Middle frontal gyrus (tissue), 1 donor: ENCODE results near the gene KLHL15.
"Not testable (repeated sequence)": the region's sequence is repeated elsewhere in the genome, so short reads cannot be mapped to it uniquely, and the experiment has no call there.

Experiments used
- DNase-seq: peaks from one replicate; pipeline ENCODE4 v3.0.0-alpha.2; 2015; ENCODE audit warnings: low spot score; ENCODE audit errors: extremely low spot score

Gene KLHL15

GRCh38 chrX:24017674-24018073 lies 9.3 kb downstream of the KLHL15 start:
- no peak for DNase-seq

- no peak for DNase-seq
Measured at GRCh38 chrX:24014388-24015018, 12.5 kb downstream of the KLHL15 start.

DNA sequence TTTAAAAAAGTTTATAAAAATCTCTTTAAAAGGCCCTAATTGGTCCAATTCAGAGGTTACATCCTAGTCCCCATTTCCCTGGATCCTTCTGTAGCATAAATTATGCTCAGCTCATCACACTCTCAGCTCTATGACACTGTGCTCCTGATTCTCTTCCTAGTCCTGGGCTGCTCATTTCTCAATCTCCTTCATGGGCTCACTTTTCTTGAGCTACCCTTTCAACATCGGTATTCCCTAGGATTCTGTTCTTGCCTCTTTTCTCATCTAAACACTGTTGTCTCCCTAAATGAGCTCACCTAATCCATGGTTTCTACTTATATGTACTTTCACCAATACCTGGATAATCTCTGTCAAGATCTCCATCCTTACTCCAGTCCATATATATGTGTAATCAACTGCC lies 14.7 kb downstream of the KLHL15 start:
- no peak for DNase-seq

GRCh38 chrX:24005867-24006266 lies 21.1 kb downstream of the KLHL15 start:
- no peak for DNase-seq

DNA sequence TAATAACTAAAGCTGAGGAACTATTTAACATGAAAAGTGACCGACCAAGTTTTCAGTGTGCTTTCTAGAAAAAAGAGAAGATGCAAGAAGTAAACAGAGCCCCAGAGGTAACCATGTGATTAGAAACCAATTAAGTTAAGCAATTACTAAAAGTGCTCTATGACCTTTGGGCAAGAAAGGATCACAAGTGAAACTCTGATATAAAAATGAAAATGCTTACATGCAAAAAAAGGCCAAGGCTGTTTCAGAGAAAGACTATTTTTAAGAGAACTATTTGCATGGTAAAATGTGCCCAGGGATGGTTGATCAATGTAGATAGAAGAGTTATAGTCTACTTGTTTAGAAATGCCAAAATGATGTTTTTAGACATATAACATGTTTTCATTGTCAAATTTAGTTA lies 22.0 kb downstream of the KLHL15 start:
- DNase-seq, result no peak

DNA sequence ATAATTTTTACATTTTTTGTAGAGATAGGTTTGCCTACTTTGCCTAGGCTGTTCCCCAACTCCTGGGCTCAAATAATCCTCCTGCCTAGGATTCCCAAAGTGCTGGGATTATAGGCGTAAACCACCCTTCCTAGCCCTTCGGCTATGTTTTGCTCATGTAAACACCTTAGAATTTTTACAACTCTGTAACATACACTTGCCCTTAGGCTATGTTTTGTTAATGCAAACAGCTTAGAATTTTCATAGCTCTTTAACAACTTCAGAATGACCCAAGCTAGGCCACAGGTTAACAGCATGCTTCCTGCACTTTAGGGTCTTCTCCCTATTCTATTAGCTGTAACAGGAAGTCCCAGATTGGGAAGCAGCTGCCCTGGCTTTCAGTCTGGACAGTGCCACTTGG lies 24.2 kb downstream of the KLHL15 start:
- DNase-seq, result no peak

DNA sequence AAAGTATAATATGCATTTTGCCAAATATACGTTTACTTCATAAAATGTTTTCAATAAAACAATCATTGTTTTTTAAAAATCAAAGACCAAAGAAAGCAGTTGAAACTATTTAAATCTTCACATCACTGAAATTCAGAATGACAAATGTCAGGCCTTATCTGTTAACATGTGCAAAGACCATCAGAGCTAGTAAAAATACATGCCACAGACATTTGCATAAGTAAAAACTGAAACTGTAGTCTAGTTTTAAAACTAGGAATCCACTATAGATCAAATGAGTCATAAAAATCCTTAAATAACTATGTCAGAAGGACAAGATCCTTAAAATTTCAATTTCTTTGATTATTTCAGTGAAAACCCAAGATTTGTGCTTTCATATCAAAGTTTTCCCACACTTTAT lies 24.8 kb downstream of the KLHL15 start:
- DNase-seq, result no peak

DNA sequence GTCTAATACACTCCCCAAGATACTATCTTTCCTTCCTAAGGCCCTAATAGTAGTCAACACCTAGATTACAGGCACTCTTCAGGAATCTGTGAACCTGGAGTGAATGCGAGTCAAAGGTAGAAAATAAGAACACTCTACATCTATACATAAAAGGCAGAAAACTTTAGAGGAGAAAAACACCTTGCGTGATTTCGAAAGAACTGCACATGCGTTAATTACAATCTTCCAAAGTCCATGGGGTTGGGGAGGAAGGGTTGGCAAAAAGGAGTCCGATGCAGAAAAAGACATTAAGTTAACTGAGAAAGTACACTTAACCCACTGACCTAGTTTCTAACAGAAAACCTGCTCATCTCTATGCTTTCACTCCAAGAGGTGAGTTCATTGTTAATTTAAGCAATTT lies 27.3 kb downstream of the KLHL15 start:
- no peak for DNase-seq

DNA sequence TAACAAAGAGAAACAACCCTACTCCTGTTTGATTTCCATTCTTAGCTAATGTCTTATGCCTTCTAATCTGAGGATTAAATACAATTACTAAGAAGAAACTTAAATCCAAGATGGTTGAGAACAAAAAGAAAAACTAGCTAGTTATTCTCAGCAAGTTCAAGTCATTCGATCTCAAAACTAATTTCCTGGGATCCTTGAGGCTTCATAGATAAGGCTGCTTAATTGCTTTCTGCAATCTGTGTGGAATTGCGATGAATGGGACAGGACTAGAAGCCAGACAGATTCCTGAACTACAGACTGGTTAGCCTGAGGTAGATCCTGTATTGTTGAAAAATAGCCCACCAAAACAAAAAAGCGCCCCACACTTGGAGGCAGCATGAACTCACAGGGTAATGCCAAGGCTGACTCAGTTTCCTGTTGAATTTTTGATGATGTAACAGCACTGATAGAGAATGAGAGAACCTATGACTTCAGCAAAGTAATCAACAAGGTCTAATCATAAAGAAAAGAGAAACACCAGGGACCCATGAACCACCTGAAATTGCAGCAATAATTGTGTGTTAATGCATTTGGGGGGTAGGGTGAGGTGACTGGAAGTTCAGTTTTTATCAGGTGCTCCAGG lies 33.9 kb downstream of the KLHL15 start:
- DNase-seq, result no peak

- DNase-seq, result no peak
Measured at GRCh38 chrX:23992431-23992830, 34.6 kb downstream of the KLHL15 start.

- DNase-seq, result no peak
Measured at GRCh38 chrX:23990455-23990854, 36.5 kb downstream of the KLHL15 start.

- DNase-seq, result no peak
Measured at GRCh38 chrX:23989689-23990088, 37.3 kb downstream of the KLHL15 start.

DNA sequence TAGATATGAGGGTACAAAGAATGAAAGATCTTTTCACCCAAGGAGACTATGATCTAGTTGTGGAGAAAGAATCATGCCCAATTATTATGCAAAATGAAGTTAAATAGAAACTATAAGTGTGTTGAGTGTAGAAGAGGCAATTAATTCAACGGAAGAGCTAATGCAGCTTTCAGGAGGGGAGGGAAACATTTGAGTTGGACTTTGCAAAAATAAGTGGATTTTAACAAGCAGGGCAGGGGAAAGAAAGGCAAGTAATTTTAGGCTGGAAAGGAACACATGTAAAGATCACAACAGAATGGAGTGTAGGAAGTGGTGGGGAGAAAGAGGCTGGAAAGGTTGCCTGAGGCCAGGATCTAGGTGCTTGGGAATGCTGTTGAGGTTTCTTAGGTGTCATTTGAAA lies 44.1 kb downstream of the KLHL15 start:
- DNase-seq, result no peak

- DNase-seq, result no peak
Measured at GRCh38 chrX:23981711-23982110, 45.3 kb downstream of the KLHL15 start.

DNA sequence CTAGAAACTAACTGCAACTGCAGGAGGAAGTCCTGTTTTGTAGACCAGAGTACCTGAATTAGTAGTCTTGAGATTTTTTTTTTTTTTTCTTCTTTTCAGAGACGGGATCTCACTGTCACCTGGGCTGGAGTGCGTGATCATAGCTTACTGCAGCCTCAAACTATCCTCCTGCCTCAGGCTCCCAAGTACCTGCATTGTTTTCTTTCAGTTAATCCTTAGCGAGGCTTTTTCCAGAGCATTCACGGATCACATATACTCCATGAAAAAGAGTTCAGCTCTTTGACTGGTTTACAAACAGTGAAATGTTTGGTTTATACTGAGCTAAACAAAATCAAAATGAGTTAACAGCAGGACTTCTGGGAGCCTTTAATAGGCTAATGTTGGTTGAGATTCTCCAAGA lies 45.8 kb downstream of the KLHL15 start:
- DNase-seq, result no peak

GRCh38 chrX:23980011-23980441 lies 47.0 kb downstream of the KLHL15 start:
- DNase-seq, result no peak

DNA sequence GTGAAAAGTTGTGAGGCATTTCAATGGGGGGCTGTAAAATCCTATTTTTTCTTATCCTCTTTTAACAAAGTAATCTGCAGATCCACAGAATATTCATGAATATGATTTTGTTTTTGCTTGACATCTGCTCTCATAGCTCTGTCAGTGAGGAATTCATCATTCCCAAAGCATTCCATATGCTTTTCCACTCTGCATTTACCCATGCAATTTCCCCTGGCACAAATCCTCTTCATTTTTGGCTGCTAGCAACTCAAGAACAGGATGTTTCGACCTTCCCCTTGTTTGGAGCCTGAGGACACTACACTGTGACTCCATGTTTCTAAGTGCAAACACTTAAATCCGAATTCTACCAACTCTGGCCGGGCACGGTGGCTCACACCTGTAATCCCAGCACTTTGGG lies 48.5 kb downstream of the KLHL15 start:
- no peak for DNase-seq

DNA sequence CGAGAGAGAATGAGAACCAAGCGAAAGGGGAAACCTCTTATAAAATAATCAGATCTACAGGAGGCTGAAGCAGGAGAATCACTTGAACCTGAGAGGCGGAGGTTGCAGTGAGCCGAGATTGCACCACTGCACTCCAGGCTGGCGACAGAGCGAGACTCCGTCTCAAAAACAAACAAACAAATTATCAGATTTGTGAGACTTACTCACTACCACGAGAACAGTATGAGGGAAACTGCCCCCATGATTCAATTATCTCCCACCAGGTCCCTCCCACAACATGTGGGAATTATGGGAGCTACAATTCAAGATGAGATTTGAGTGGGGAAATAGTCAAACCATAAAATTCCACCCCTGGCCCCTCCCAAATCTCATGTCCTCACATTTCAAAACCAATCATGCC lies 61.4 kb downstream of the KLHL15 start:
- DNase-seq, result not testable (repeated sequence)

GRCh38 chrX:23964191-23964590 lies 62.8 kb downstream of the KLHL15 start:
- no peak for DNase-seq

DNA sequence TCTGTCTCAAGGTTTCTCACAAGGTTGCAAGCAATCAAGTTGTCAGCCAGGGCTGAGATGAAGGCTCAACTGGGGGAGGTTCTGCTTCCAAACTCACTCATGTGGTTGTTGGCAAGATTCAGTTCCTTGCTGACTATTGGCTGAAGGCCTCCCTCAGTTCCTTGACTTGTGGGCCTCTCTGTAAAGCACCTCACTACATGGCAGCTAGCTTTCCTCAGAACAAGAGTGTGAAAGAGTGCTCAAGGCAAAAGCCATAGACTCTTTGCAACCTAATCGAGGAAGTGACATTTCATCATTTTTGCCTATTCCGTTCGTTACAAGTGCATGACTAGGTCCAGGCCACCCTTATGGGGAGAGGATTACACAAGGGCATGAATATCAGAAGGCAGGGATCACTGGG lies 67.2 kb downstream of the KLHL15 start:
- DNase-seq, result no peak

DNA sequence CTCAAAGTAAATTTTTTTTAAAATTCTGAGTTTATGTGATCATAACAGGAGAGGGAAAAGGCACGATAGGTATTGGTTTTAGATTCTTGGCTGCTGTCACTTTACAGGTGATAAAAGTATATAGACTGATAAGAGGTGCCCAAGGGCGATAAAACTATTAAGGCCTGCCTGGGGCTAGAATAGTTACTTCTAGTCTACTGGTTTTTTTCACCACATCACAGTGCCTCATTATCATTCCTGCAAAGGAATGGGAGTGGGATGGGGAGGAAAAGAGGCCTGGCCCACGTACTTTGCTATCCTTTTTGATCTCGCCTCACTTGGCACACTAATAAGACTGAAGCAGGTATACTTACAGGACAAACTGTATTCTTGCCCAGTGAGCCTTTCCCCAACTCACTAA lies 72.6 kb downstream of the KLHL15 start:
- DNase-seq, result no peak

- DNase-seq, result no peak
Measured at GRCh38 chrX:23953908-23954269, 73.1 kb downstream of the KLHL15 start.
